HG03135 (cell line): Measurements from ENCODE around the gene CEACAM8.
"Not testable (repeated sequence)": the region's sequence is repeated elsewhere in the genome, so short reads cannot be mapped to it uniquely, and the experiment has no call there.

Source experiments
- ATAC-seq: cut with Tn5 transposase; IDR thresholded peaks from one replicate; pipeline ENCODE4 v1.9.1; 2021; ENCODE audit warnings: mild to moderate bottlenecking, moderate library complexity; ENCODE audit not compliant: unreplicated experiment

Gene CEACAM8

DNA sequence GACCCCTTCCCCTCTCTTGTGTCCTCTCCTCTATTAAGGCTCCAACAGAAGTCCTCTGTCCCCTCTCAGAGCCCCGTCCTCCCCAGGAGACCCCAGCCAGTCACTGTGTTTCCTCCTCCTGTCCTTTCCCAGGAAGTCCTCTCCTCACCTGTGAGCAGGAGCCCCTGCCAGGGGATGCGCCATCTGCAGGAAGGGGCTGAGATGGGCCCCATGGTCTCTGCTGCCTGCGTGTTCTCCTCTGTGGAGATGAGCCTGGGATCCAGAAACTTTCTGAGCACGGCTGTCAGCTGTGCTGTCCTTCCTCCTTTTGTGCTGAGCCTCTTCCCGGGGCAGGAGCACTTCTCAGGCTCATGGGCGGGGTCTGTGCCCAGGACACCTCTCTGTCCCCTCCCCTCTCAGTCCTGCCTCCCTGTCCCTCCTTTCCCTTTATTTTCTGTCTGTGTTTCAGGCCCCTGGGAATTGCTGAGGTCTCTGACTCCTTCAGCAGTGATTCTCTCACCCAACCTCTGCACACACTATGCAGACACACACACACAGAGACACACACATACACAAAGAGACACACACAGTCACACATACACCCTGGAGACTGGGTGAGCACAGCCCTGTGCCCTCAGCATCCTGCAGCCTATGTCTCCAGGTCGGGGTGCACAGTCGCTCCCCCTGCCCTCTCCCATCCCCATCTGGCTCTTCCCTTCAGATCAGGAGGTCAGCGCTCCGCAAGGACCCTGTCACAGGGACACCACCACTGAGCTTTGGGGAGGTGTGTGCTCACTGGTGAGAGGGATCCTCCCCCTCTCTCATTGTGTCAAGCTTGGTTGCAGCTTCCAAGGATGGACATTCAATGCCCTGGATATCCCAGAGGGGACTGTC is at the start of gene CEACAM8:
Gene CEACAM8 (minus strand): TSS at position 308 of the 873 bp plus-strand sequence. CDS start 96 bp downstream, at position 212.
- ATAC-seq, result no peak

DNA sequence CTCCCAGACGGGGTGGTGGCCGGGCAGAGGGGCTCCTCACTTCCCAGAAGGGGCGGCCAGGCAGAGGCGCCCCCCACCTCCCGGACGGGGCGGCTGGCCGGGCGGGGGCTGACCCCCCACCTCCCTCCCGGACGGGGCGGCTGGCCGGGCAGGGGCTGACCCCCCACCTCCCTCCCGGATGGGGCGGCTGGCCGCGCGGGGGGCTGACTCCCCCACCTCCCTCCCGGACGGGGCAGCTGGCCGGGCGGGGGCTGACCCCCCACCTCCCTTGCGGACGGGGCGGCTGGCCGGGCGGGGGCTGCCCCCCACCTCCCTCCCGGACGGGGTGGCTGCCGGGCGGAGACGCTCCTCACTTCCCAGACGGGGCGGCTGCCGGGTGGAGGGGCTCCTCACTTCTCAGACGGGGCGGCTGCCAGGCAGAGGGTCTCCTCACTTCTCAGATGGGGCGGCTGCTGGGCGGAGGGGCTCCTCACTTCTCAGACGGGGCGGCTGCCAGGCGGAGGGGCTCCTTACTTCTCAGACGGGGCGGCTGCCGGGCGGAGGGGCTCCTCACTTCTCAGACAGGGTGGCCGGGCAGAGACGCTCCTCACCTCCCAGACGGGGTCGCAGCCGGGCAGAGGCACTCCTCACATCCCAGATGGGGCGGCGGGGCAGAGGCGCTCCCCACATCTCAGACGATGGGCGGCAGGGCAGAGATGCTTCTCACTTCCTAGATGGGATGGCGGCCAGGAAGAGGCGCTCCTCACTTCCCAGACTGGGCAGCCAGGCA is 44.8 kb upstream of the CEACAM8 start:
- not testable (repeated sequence) for ATAC-seq

- no peak for ATAC-seq
Observed at GRCh38 chr19:42635233-42635539, 40.5 kb upstream of the CEACAM8 start.

DNA sequence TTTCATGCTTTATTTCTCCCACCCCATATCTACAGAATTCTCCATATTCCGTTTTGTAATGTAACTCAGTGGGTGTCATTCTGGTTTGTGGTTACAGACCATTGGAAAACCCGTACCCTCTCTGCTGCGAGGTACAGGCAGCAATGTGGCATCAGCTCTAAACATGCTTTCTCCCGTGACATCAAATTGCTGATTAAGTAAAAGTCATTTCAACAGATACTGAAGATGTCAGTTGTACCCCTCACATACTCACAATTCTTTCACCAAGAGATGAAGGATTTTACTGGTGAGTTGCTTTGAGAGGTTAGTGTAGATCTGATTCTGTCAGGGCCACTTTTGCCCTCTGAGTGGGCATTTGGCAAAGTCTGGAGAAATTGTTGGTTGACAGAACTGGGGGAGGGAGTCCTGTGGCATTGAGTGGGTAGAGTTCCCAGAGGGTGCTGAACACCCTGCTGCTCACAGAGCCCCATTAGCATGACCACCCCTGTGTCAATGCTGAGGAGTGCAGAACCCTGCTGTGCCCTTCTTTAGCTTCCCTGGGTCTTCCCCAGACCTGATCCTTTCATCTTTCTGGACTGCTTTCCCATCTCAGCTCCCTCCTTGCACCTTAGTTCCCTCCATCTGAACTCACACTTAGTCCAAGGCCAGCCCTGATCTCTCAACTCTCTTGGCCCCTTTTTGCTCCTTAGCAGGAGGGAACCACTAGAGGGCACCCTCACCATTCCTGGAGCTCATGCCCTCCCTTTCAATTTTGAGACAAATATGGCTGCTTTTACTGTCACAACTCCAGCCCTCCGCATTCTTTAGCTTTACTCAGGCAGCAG is 39.9 kb upstream of the CEACAM8 start:
- no peak for ATAC-seq

DNA sequence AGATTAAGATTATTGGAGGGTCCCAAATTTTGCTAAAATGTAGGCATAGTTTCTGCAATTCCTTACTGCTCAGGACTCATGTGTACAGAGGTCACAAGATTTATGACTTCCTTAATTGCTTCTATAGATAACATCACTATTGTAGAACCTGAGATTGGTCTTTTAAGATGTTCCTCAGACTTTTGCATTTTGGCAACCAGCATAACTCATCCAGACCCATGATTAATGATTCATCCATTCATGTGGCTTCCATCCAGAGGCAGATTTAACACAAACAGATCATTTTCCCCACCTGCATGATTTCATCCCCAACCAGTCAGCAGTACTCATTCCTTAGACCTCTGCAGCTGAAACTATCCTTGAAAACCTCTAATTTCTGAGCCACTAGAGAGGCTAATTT is 34.5 kb upstream of the CEACAM8 start:
- no peak for ATAC-seq

- no peak for ATAC-seq
Observed at GRCh38 chr19:42628411-42629140, 33.9 kb upstream of the CEACAM8 start.

- ATAC-seq, result no peak
Observed at GRCh38 chr19:42627916-42628315, 33.2 kb upstream of the CEACAM8 start.

GRCh38 chr19:42626181-42626580 is 31.5 kb upstream of the CEACAM8 start:
- no peak for ATAC-seq

- no peak for ATAC-seq
Observed at GRCh38 chr19:42619271-42619670, 24.5 kb upstream of the CEACAM8 start.

DNA sequence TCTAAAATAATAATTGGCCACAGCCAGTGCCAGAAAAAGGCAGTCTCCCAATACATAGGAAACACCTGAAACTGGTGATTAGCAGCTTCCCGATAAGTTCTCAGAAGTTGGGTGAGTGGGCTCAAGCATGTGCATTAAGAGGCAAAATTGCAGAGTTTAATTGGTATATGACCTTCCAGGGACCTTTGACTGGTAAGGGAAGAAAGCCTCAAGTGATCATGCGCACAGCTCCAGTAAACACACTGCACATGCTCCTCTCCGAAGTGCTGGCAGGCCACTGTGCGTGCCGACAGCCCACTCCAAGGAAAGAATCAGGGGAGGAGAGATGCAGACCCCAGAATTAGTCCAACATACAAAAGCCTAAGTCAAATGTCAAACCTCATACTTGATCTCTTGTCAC is 18.9 kb upstream of the CEACAM8 start:
- no peak for ATAC-seq

GRCh38 chr19:42610401-42610915 is 15.7 kb upstream of the CEACAM8 start:
- ATAC-seq, result not testable (repeated sequence)

DNA sequence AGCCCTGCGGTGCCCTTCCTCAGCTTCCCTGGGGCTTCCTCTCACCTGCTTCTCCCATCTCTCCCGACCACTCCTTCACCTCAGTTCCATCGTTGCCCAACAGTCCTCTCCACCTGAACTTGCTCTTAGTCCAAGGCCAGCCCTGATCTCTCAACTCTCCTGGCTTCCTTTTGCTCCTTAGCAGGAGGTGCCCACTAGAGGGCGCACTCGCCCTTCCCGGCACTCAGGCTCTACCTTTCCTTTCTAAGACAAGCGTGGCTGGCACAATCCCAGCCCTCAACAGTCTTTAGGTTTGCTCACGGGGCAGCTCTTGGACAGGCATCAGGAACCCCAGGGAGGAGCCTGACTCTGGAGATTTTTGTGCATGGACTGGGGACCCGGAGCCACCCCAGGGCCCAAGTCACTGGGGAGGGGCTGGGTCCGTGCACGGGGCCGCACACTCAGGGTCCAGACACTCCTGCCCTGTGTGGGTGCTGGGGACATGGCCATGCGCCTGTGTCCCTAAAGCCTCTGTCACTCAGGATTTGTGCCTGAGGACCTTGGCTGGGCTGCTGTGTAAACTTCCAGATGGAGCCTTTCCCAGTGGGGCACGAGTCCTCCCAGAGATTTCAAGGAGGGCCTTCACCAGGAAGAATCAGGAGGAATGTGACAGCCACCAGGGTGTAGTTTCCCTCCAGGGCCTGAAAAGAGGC is 12.1 kb upstream of the CEACAM8 start:
- no peak for ATAC-seq

DNA sequence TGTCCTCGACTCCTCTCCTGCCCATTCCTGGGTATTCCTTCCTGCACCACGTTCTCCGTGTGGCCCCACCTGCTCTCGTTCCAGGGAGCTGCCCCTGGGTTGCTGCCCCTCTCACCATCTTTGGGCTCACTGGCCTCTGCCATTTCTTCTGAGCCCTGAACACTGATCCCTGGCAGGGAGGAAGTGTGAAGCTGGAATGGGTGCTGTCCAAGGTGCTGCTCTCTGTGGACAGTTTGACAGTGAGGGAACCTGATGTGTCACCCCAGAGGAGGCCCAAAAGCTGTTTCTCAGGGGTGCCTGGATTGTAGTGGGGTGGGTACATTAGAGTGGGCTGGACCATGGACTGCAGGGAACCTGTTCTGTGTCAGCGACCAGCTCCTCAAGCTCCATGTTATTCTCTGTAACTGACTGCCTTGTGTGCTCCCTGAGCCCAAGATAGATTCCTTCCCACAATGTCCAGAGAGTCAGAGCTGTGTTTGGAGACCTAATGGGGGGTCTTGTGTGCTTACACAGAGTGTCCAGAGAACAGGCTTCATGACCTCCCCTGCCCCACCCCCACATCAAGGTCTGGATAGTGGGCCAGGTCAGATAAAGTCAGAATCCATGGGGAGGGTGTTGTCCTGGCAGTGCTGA is 7.2 kb upstream of the CEACAM8 start:
- no peak for ATAC-seq

- no peak for ATAC-seq
Observed at GRCh38 chr19:42596391-42597072, 1.8 kb upstream of the CEACAM8 start.

DNA sequence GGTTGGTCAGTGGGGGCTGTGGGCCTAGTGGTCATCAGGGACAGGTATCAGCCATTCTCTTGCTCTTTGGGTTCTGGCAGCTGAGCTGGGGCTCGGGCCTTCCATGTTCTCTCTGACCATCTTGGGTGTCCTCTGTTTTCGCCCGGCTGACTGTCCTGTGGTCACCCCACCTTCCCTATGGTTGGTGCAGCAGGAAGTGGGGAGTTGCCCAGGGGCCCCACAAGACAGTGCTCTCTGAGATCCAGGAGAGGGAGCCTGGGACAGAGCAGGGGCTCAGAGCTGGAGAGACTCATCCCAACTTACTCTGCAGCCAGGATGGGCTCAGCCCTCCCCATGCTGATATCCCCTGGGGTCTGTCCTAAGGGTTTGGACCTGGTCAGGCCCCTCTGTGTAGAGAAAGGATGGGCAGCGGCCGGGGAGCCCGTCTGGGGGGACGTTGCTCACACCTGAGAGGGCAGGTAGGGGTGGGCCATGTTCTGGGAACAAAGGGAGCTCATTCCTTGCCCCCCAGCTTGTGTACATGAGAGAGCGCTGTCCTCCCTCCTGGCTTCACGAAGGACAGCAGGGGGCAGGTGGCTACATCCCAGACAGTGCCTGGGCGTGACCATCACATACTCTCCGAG is 937 bp upstream of the CEACAM8 start:
- no peak for ATAC-seq

- no peak for ATAC-seq
Observed at GRCh38 chr19:42589792-42590191, 4.9 kb downstream of the CEACAM8 start.

- ATAC-seq, result no peak
Observed at GRCh38 chr19:42584466-42584865, 10.3 kb downstream of the CEACAM8 start.

DNA sequence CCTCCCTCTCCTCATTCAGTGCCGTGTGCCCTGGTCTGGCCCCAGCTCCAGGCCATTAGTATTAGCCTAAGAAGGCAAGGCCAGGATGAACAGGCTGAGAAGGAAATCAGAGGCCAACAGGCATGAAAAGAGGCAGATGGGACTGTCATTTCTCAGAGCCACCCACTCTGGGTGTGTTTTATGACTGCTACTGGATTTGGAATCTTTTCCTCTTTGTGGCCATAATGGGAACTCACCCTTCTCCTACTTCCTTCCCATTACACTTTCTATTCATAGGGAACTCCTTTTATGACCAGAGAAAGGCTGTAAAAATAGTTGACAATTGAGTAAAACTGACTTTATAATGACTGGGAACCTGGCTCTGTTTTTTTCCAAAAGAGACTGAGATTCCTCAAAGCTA is 17.7 kb downstream of the CEACAM8 start:
- no peak for ATAC-seq
